Measurements from ENCODE around the gene CELF2.

Gene CELF2

GRCh38 chr10:11284291-11285085 lies 266.8 kb downstream of the CELF2 start:
- DNase-seq: no peak

- DNase-seq: peak; percentile 36
Measured at GRCh38 chr10:11285171-11285570, 267.5 kb downstream of the CELF2 start.

- no peak for DNase-seq
Measured at GRCh38 chr10:11286261-11286852, 268.7 kb downstream of the CELF2 start.

- DNase-seq: no peak
Measured at GRCh38 chr10:11288302-11288701, 270.6 kb downstream of the CELF2 start.

- no peak for DNase-seq
Measured at GRCh38 chr10:11290156-11290890, 272.7 kb downstream of the CELF2 start.

GRCh38 chr10:11292576-11293302 lies 275.1 kb downstream of the CELF2 start:
- no peak for DNase-seq

- no peak for DNase-seq
Measured at GRCh38 chr10:11293332-11293731, 275.7 kb downstream of the CELF2 start.

- DNase-seq: no peak
Measured at GRCh38 chr10:11294831-11295450, 277.3 kb downstream of the CELF2 start.

- DNase-seq: no peak
Measured at GRCh38 chr10:11295492-11295891, 277.8 kb downstream of the CELF2 start.

- DNase-seq: no peak
Measured at GRCh38 chr10:11297136-11297535, 279.5 kb downstream of the CELF2 start.

- no peak for DNase-seq
Measured at GRCh38 chr10:11298116-11298515, 280.4 kb downstream of the CELF2 start.

- no peak for DNase-seq
Measured at GRCh38 chr10:11299125-11299524, 281.5 kb downstream of the CELF2 start.

- no peak for DNase-seq
Measured at GRCh38 chr10:11300026-11300425, 282.4 kb downstream of the CELF2 start.

GRCh38 chr10:11300563-11300962 lies 282.9 kb downstream of the CELF2 start:
- DNase-seq: no peak

- DNase-seq: no peak
Measured at GRCh38 chr10:11301571-11302111, 284.0 kb downstream of the CELF2 start.

- no peak for DNase-seq
Measured at GRCh38 chr10:11302181-11302580, 284.5 kb downstream of the CELF2 start.

- no peak for DNase-seq
Measured at GRCh38 chr10:11303361-11304170, 285.9 kb downstream of the CELF2 start.

- DNase-seq: no peak
Measured at GRCh38 chr10:11304906-11305585, 287.4 kb downstream of the CELF2 start.

GRCh38 chr10:11305825-11306593 lies 288.3 kb downstream of the CELF2 start:
- no peak for DNase-seq

- no peak for DNase-seq
Measured at GRCh38 chr10:11307004-11307403, 289.3 kb downstream of the CELF2 start.

Measured in NCI-H146 (cell line).